Mucosa of descending colon (tissue), 3 donors: ENCODE data around the gene NCAPG2. TPM values are rescaled to one million over a fixed set of nuclear protein-coding genes. Genes with fewer than 3 reads are reported as not detected.

Experiments used
- ATAC-seq: fragments of 200-7000 bp; cut with Tn5 transposase; one replicate; pipeline ENCODE4 v1.9.1; 2020; ENCODE audit warnings: mild to moderate bottlenecking, moderate library complexity
- DNase-seq, 3 donors: peaks; one replicate each; pipeline ENCODE4 v3.0.0-alpha.2; 2020
- H3K36me3 ChIP-seq: fragments of 200-600 bp; one replicate; pipeline ENCODE4 v1.8.0; 2021; ENCODE audit warnings: low read depth, mild to moderate bottlenecking
- H3K4me1 ChIP-seq: fragments of 200-600 bp; one replicate; pipeline ENCODE4 v1.8.0; 2021; ENCODE audit warnings: low read depth, mild to moderate bottlenecking
- H3K4me3 ChIP-seq: fragments of 200-600 bp; one replicate; pipeline ENCODE4 v1.8.0; 2021; ENCODE audit warnings: mild to moderate bottlenecking
- H3K9me3 ChIP-seq: fragments of 200-600 bp; one replicate; pipeline ENCODE4 v1.8.0; 2021; ENCODE audit warnings: mild to moderate bottlenecking
- intact Hi-C, 2 donors: fragments of 100-400 bp; cut with DNase I in 1 of 2; cut with micrococcal nuclease in 1 of 2; formaldehyde crosslinking; loops; one replicate each; pipeline versions ENCODE4 v1.11.0 to v1.11.1; 2022; cut with DNase I, micrococcal nuclease
- total RNA-seq, 3 donors: library from RNA; stranded (reverse); fragmentation: NEBNext Ultra II Directional in 2 of 3; extraction: Animal tissue kit (Norgen Biotek cat#: 25700) in 2 of 3; gene quantifications; one replicate each; pipeline versions ENCODE4 v1.2.1 to v1.2.4, GENCODE V29; 2021 to 2023
- TF ChIP-seq, protein P1 (sequence below): fragments of 200-600 bp; IDR thresholded peaks from one replicate; pipeline ENCODE4 v1.8.0; 2022; ENCODE audit warnings: antibody characterized with exemption, mild to moderate bottlenecking
- donor health status: DM: no; HTN: no; CAD: no; lungs with moderate emphysema.
- donor health status: DM: no; HTN: no; CAD: no.
- donor health status: DM: no; HTN: yes; CAD: no.

The NCAPG2 gene
- total RNA-seq, 3 donors from 2014 or later: 8.1 to 25.0 (median 8.9) TPM

DNA sequence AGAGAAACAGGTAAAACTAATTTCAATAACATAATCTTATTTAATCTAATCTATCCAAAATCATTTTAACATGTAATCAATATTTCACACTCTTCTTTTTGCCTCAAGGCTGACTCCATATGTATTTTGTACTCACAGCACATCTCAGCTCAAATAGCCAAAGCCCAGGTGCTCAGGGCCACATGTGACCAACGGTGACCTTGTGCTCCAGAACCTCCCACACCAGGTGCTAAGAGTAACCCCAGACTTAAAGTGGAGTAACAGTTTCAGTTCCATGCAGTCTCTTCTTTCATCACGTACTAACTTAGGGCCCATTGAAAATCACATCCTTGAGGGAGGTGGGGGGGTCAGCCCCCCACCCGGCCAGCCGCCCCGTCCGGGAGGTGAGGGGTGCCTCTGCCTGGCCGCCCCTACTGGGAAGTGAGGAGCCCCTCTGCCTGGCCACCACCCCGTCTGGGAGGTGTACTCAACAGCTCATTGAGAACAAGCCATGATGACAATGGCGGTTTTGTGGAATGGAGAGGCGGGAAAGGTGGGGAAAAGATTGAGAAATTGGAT, 47.3 kb downstream of the NCAPG2 start:
- Histone ChIP-seq H3K4me1 (no peaks in the 10 kb centered on the region), H3K9me3 (no peaks in the 10 kb centered on the region), H3K4me3 (no peak overlapping the region), H3K36me3 (no peaks in the 10 kb centered on the region)
- intact Hi-C loops: no loop called here
- DNase-seq (no peak), ATAC-seq (no peak)
- TF ChIP-seq, protein P1, sequence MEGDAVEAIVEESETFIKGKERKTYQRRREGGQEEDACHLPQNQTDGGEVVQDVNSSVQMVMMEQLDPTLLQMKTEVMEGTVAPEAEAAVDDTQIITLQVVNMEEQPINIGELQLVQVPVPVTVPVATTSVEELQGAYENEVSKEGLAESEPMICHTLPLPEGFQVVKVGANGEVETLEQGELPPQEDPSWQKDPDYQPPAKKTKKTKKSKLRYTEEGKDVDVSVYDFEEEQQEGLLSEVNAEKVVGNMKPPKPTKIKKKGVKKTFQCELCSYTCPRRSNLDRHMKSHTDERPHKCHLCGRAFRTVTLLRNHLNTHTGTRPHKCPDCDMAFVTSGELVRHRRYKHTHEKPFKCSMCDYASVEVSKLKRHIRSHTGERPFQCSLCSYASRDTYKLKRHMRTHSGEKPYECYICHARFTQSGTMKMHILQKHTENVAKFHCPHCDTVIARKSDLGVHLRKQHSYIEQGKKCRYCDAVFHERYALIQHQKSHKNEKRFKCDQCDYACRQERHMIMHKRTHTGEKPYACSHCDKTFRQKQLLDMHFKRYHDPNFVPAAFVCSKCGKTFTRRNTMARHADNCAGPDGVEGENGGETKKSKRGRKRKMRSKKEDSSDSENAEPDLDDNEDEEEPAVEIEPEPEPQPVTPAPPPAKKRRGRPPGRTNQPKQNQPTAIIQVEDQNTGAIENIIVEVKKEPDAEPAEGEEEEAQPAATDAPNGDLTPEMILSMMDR: no peak

DNA sequence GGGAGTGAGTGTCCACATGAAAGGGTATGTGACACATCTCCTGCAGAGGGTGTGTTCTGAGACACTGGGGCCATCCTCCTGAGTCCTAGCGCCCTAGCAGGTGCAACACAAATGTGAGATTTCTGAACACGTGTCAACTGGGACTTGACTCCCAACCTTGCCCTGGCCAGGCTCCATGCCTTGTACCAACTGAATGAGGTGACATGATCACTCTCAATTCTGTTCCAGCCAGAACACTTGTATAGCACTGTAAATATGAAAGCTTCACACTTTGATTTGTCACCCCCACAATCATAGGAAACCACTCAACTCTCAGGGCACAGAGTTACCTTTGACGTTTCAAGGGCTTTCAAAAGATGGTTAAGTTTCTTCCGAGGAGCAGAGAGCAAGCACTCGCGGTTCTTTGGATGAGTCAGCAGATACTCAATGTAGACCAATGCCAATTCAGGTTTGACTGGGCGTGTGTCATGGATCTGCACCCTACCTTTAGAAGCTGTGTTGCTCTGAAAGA, 48.6 kb downstream of the NCAPG2 start:
- DNase-seq (no peak), ATAC-seq (peak; percentile 27)
- Histone ChIP-seq H3K36me3 (no peaks in the 10 kb centered on the region), H3K9me3 (no peaks in the 10 kb centered on the region), H3K4me1 (no peaks in the 10 kb centered on the region), H3K4me3 (no peak overlapping the region)
- intact Hi-C loops: no loop called here
- TF ChIP-seq, protein P1: no peak

DNA sequence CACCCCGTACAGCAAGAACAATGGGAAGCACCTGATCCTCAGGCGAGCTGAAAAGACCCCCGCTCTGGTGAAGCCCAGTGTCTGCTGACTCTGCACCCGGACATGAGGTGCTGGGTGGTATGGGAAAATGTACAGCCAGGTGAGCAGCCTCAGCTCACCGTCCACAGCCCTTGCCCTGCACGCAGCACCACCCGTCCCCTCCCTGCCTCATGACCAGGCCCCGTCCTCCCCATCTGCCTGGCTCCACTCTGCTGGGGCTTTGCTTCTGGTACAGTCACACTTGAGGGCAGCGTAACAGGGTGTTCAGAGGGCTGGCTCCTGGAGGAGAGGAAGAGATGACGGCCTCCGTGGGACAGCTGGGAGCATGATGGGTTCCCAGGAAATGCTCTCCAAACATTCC, 49.1 kb downstream of the NCAPG2 start:
- Histone ChIP-seq H3K4me1 (no peaks in the 10 kb centered on the region), H3K9me3 (no peaks in the 10 kb centered on the region), H3K36me3 (no peaks in the 10 kb centered on the region), H3K4me3 (no peak overlapping the region)
- DNase-seq: no peak
- intact Hi-C loops: no loop called here
- TF ChIP-seq, protein P1: no peak
- ATAC-seq: no peak

DNA sequence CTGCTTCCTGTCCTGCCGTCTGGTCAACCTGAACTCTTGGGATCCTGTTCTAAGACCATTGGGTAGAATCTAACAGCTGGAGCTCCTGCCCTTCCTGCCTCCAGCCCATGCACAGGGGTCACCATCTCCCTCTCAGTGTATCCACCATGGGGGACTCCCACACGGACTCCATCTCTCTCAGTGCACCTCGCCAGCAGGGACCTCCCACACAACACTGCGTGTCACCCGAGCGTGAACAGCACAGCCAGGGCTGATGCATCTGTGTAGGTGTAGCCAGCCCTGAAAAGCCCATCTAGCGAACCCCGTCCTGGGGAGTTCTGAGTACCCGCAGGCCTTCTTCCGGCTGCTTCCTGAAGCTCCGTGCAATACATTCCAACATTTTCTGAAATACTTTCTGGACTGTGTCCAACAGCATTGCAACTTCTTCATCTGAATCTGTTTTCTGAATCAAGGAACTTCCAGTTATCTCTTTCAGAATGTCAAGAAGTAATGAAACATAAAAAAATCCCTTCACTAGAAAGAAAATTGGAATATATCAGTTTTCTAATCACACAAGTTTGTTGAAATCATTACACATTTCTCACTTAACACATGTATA, 52.5 kb downstream of the NCAPG2 start:
- TF ChIP-seq, protein P1: no peak
- H3K9me3 ChIP-seq: no peaks in the 10 kb centered on the region
- no peak for DNase-seq
- no peaks in the 10 kb centered on the region for H3K36me3 ChIP-seq
- intact Hi-C loops: no loop called here
- no peak overlapping the region for H3K4me3 ChIP-seq
- H3K4me1 ChIP-seq: no peaks in the 10 kb centered on the region
- no peak for ATAC-seq

DNA sequence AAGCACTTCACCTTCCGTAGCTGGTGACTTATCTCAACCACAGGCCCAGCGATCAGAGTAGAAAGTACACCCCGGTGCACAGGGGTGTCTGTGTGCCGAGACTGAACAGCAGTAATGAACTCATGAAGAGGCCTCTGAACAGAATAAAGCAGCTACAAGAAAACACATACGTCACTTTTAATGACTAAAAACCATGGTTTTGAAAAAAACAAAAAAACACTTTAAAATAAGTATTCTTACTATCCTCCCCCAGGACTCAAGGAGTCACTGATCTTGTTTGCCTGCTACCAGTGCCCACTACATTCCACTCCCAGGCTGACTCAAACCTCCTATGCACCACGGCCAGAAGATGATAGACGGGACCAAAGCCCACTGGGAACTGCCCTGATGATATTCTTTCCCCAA, 53.8 kb downstream of the NCAPG2 start:
- no peak overlapping the region for H3K4me3 ChIP-seq
- no peaks in the 10 kb centered on the region for H3K4me1 ChIP-seq
- intact Hi-C loops: no loop called here
- ATAC-seq: no peak
- no peak for DNase-seq
- no peaks in the 10 kb centered on the region for H3K9me3 ChIP-seq
- TF ChIP-seq, protein P1: no peak
- no peaks in the 10 kb centered on the region for H3K36me3 ChIP-seq
